Body of pancreas (tissue), 4 donors: ENCODE results near the gene DNMT3A.

Source experiments
- POLR2A ChIP-seq, 3 donors: fragments of 450-650 bp; IDR thresholded peaks; one replicate each; pipeline ENCODE4 v1.6.1; 2016; ENCODE audit warnings: antibody characterized with exemption in 3 of 3, mild to moderate bottlenecking in 2 of 3
- TF ChIP-seq, protein P1 (sequence below), 7 experiments: fragments of 450-650 bp in 4 of 7; fragments of 200-600 bp in 3 of 7; sonication (generic) in 3 of 7; IDR thresholded peaks; one replicate each; pipeline ENCODE4 v1.5.1; 2016 to 2019; ENCODE audit warnings: antibody characterized with exemption in 7 of 7

DNA sequence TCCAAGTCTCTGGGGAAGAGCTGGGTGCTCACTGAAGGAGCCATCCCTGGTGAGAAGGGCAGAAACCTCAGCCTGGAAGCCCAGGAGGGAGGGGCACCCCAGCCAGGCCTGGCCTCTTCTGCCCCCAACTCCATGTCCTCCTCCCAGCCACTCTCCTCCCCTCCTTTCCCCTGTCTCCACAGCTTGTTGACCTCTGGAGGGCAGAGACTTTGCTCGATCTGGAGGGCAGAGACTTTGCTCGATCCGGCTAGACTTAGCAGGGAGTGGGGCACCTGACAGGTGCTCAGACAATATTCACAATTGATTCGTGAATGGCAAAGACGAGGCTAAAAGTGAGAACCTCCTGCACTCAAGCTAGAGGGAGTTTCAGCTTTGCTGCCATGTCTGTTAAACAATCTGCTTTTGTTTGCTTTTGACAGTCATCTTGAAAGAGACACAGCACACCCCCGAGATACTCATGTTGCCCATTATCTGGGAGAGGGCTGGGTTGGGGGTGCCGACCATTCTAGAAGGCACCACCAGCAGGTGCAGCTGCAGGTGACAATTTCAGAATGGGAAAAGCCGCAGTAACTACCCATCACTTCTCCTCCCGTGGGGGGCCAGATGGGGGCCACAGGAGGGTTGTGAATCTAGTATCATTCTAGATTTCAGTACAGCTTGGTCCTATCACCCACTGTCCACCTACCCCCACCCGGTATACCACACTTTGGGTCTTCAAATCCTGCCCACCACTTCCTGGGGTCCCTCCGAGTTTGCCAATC, 54.8 kb downstream of the DNMT3A start:
- TF ChIP-seq, protein P1, sequence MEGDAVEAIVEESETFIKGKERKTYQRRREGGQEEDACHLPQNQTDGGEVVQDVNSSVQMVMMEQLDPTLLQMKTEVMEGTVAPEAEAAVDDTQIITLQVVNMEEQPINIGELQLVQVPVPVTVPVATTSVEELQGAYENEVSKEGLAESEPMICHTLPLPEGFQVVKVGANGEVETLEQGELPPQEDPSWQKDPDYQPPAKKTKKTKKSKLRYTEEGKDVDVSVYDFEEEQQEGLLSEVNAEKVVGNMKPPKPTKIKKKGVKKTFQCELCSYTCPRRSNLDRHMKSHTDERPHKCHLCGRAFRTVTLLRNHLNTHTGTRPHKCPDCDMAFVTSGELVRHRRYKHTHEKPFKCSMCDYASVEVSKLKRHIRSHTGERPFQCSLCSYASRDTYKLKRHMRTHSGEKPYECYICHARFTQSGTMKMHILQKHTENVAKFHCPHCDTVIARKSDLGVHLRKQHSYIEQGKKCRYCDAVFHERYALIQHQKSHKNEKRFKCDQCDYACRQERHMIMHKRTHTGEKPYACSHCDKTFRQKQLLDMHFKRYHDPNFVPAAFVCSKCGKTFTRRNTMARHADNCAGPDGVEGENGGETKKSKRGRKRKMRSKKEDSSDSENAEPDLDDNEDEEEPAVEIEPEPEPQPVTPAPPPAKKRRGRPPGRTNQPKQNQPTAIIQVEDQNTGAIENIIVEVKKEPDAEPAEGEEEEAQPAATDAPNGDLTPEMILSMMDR (IDR thresholded peaks at IDR 0.05), result no peak
- no peak for TF ChIP-seq POLR2A (IDR thresholded peaks at IDR 0.05)
